ENCODE data around the gene CTNNBL1. TPM values are rescaled to one million over a fixed set of nuclear protein-coding genes. Genes with fewer than 3 reads are reported as not detected.

Gene CTNNBL1
- total and polyA plus RNA-seq, 2 of the 4 experiments (the other 2 are of a cell fraction): 29.9 to 34.1 TPM

- Histone ChIP-seq H3K9me1 (ENCODE audit: insufficient read depth, low read length) (peaks cover 4% of the 10 kb centered on the region), H2AFZ (replicated peaks; ENCODE audit: low read length, poor library complexity) (no peak overlapping the region), H3K23ac (ENCODE audit: low read depth, low read length) (no peak overlapping the region), H2BK5ac (ENCODE audit: low read depth, low read length, poor library complexity, severe bottlenecking) (no peak overlapping the region), H3K27me3 (ENCODE audit: control insufficient read depth, insufficient read depth, low read length) (no peaks in the 10 kb centered on the region), H3K27ac (ENCODE audit: insufficient read depth, low read length) (no peak overlapping the region), H2BK20ac (ENCODE audit: low read depth, low read length) (no peak overlapping the region), H3K9me3 (ENCODE audit: control insufficient read depth, insufficient read depth, low read length) (no peaks in the 10 kb centered on the region), H2BK15ac (ENCODE audit: low read depth, low read length) (no peak overlapping the region), H3K56ac (ENCODE audit: extremely low read depth, insufficient read depth, low read length) (no peak overlapping the region), H3K79me1 (ENCODE audit: low read depth in 1 of 2, low read length in 2 of 2) (peaks cover 15 to 35% of the 10 kb centered on the region in 2 experiments), H2AK9ac (replicated peaks; ENCODE audit: low read depth, low read length, poor library complexity) (no peak overlapping the region), H3K18ac (ENCODE audit: low read depth, low read length) (no peak overlapping the region), H3K4me3 (ENCODE audit: insufficient read depth, low read depth, low read length) (no peak overlapping the region), H3K4me2 (ENCODE audit: low read depth, low read length) (no peak overlapping the region), H4K20me1 (ENCODE audit: insufficient read depth, low read length) (peaks cover 11% of the 10 kb centered on the region; the same call in 1 of the 2 replicates), H4K5ac (ENCODE audit: low read depth, low read length) (no peak overlapping the region), H3K36me3 (ENCODE audit: control insufficient read depth, insufficient read depth, low read length) (peaks cover 4% of the 10 kb centered on the region), H4K91ac (ENCODE audit: insufficient read depth, low read depth, low read length) (no peak overlapping the region), H2AK5ac (ENCODE audit: low read depth, low read length) (no peak overlapping the region), H4K8ac (ENCODE audit: low read depth in 2 of 2, low read length in 2 of 2) (no peak overlapping the region), H3K9ac (ENCODE audit: low read depth, low read length) (no peak overlapping the region), H3K14ac (replicated peaks; ENCODE audit: low read depth, low read length) (no peak overlapping the region), H3K4me1 (ENCODE audit: control insufficient read depth, insufficient read depth, low read length) (peaks cover 3% of the 10 kb centered on the region; the same call in 1 of the 2 replicates), H3K4ac (ENCODE audit: low read depth, low read length) (no peak overlapping the region), H2BK120ac (ENCODE audit: low read depth, low read length) (no peak overlapping the region)
- intact Hi-C loops (cut with micrococcal nuclease) (no loop called here), in situ Hi-C loops (cut with MboI; ENCODE audit: low sequenced_read_pairs) (no loop called here), dilution Hi-C loops (cut with HindIII; ENCODE audit: low sequenced_read_pairs, unreplicated experiment) (no loop called here)
- POLR2A ChIA-PET (ENCODE audit: unreplicated experiment): no interaction called here
- no peak for ATAC-seq (ENCODE audit: low read depth)
- CTCF ChIA-PET: interaction anchor here (0.6 kb wide), 1 partner anchor 421 kb away, joined by 3 read pairs; no protein-coding TSS in a partner anchor
- WGBS, 2 experiments (ENCODE audit: extremely low coverage in 2 of 2, insufficient read length in 1 of 2): no CpG with 5 or more reads among the region's 4 CpGs
- TF ChIP-seq RAD21 (IDR thresholded peaks at IDR 0.05; ENCODE audit: low read length) (no peak), CEBPB (IDR thresholded peaks at IDR 0.05; ENCODE audit: low read depth, low read length) (no peak), ELK1 (IDR thresholded peaks at IDR 0.05; ENCODE audit: borderline replicate concordance, low read depth, low read length) (no peak), NFE2L2 (IDR thresholded peaks at IDR 0.05; ENCODE audit: low read depth, low read length) (no peak), POLR2A (IDR thresholded peaks at IDR 0.05; ENCODE audit: low read depth, low read length) (no peak), CTCF (conservative IDR thresholded peaks at IDR 0.05; ENCODE audit: low read depth, low read length) (no peak), SMC3 (IDR thresholded peaks at IDR 0.05; ENCODE audit: low read depth, low read length) (no peak), RFX5 (IDR thresholded peaks at IDR 0.05; ENCODE audit: low read depth, low read length) (no peak), FOS (IDR thresholded peaks at IDR 0.05; ENCODE audit: low read depth, low read length) (no peak)
- no TSS peak for BruUV-seq (replicated peaks)
- no peak for DNase-seq
These were observed 35.6 kb downstream of the CTNNBL1 start for GRCh38 chr20:37729452-37729851.
